HCT116 (cell line): Measurements from ENCODE around the gene MUC4. TPM values are rescaled to one million over a fixed set of nuclear protein-coding genes. Genes with fewer than 3 reads are reported as not detected.

Experiments
- ATAC-seq: fragments of 200-7000 bp; cut with Tn5 transposase; 2 replicates; pipeline ENCODE4 v1.9.1; 2020; ENCODE audit warnings: mild to moderate bottlenecking, moderate library complexity
- BruUV-seq: library from RNA; stranded (reverse); fragments of 400-500 nt; replicated peaks from 2 replicates; lab custom pipeline; 2021; lab: Mats Ljungman, UMichigan
- CTCF ChIA-PET: fragments of 300-600 bp; sonication (Branson Sonifier 250); formaldehyde crosslinking; loops from one replicate; lab custom pipeline; 2021; ENCODE audit warnings: antibody characterized with exemption; lab: Charles Lee
- POLR2A ChIA-PET: fragments of 300-600, 350-600 bp; sonication (Branson Sonifier 250); formaldehyde crosslinking; loops from one replicate; lab custom pipeline; 2021; ENCODE audit warnings: antibody characterized with exemption; lab: Charles Lee
- RAD21 ChIA-PET, 2 experiments: fragments of 300-600 bp; sonication (Branson Sonifier 250); formaldehyde crosslinking; loops; one replicate each; lab custom pipeline; 2023; ENCODE audit warnings: low total read pairs in 2 of 2; ENCODE audit not compliant: uncharacterized antibody in 2 of 2, unreplicated experiment in 2 of 2, low non-redundant PET in 1 of 2; lab: Charles Lee
- DNase-seq: peaks from one replicate; pipeline ENCODE4 v3.0.0-alpha.2; 2010; ENCODE audit warnings: low read depth, low spot score
- H2AFZ ChIP-seq: fragments of 200-600 bp; shearing (Covaris generic), sonication (generic); 2 replicates; pipeline ENCODE4 v1.6.1; 2017; ENCODE audit warnings: low read depth, mixed run types, mixed read lengths, antibody characterized with exemption, low read length; ENCODE audit not compliant: poor library complexity, severe bottlenecking
- H3K27ac ChIP-seq: 2 replicates; pipeline ENCODE4 v1.5.1; 2012; ENCODE audit warnings: low read depth, low read length
- H3K27me3 ChIP-seq: fragments of 200-600 bp; sonication (generic); 2 replicates; pipeline ENCODE4 v1.6.1; 2016; ENCODE audit warnings: mixed run types, low read length, mixed read lengths; ENCODE audit not compliant: insufficient read depth
- H3K36me3 ChIP-seq, 2 experiments: fragments of 200-500 bp in 1 of 2; fragments of 200-600 bp in 1 of 2; sonication (Bioruptor generic) in 1 of 2; sonication (generic) in 1 of 2; 2 replicates each; pipeline versions ENCODE4 v1.5.1 to v1.6.1; 2014 to 2016; ENCODE audit warnings: low read length in 2 of 2, inconsistent platforms in 1 of 2, mixed read lengths in 1 of 2, mixed run types in 1 of 2; ENCODE audit not compliant: insufficient read depth in 2 of 2, control insufficient read depth in 1 of 2
- H3K4me1 ChIP-seq, 2 experiments: fragments of 200-600 bp in 1 of 2; sonication (generic) in 1 of 2; 2 replicates each; pipeline versions ENCODE4 v1.5.1 to v1.6.1; 2012 to 2017; ENCODE audit warnings: low read length in 2 of 2, inconsistent platforms in 1 of 2, mild to moderate bottlenecking in 1 of 2, mixed read lengths in 1 of 2, mixed run types in 1 of 2, moderate library complexity in 1 of 2; ENCODE audit not compliant: insufficient read depth in 2 of 2, control insufficient read depth in 1 of 2
- H3K4me2 ChIP-seq: fragments of 200-600 bp; sonication (generic); 2 replicates; pipeline ENCODE4 v1.6.1; 2017; ENCODE audit warnings: mixed run types, low read length, mixed read lengths
- H3K4me3 ChIP-seq, 2 experiments: fragments of 200-600 bp in 1 of 2; sonication (generic) in 1 of 2; replicated peaks in 1 of 2; 2 replicates each; pipeline ENCODE4 v1.5.1; 2011 to 2016; ENCODE audit warnings: low read length in 2 of 2, control low read depth in 1 of 2, low read depth in 1 of 2, mild to moderate bottlenecking in 1 of 2, mixed read lengths in 1 of 2, mixed run types in 1 of 2
- H3K79me2 ChIP-seq: fragments of 200-600 bp; sonication (generic); 2 replicates; pipeline ENCODE4 v1.6.1; 2017; ENCODE audit warnings: mild to moderate bottlenecking, mixed run types, low read length, moderate library complexity, mixed read lengths; ENCODE audit not compliant: insufficient read depth
- H3K9ac ChIP-seq: fragments of 200-600 bp; sonication (generic); 2 replicates; pipeline ENCODE4 v1.6.1; 2016; ENCODE audit warnings: low read length, mixed read lengths
- H3K9me2 ChIP-seq: fragments of 200-600 bp; sonication (generic), shearing (Covaris generic); 2 replicates; pipeline ENCODE4 v1.6.1; 2017; ENCODE audit warnings: mixed run types, mild to moderate bottlenecking, moderate library complexity; ENCODE audit not compliant: insufficient read depth
- H3K9me3 ChIP-seq, 2 experiments: fragments of 200-500 bp in 1 of 2; fragments of 200-600 bp in 1 of 2; sonication (Bioruptor generic) in 1 of 2; sonication (generic) in 1 of 2; 2 replicates each; pipeline ENCODE4 v1.6.1; 2014 to 2017; ENCODE audit warnings: low read length in 2 of 2, mixed read lengths in 2 of 2, inconsistent platforms in 1 of 2, low read depth in 1 of 2, mild to moderate bottlenecking in 1 of 2, mixed run types in 1 of 2, moderate library complexity in 1 of 2; ENCODE audit not compliant: control insufficient read depth in 1 of 2, insufficient read depth in 1 of 2
- H4K20me1 ChIP-seq: fragments of 200-600 bp; sonication (generic), shearing (Covaris generic); 2 replicates; pipeline ENCODE4 v1.6.1; 2017; ENCODE audit warnings: mixed run types, mild to moderate bottlenecking, moderate library complexity; ENCODE audit not compliant: insufficient read depth
- CBX3 ChIP-seq: IDR thresholded peaks from 2 replicates; pipeline ENCODE4 v1.6.1; 2012; ENCODE audit warnings: low read depth
- CTCF ChIP-seq, 3 experiments: fragments of 200-600 bp in 1 of 3; sonication (generic) in 1 of 3; IDR thresholded peaks in 2 of 3; conservative IDR thresholded peaks in 1 of 3; 2 replicates each; pipeline ENCODE4 v1.5.1; 2012 to 2017; ENCODE audit warnings: low read depth in 2 of 3, low read length in 2 of 3, antibody characterized with exemption in 1 of 3, borderline replicate concordance in 1 of 3, control low read depth in 1 of 3, mild to moderate bottlenecking in 1 of 3, mixed read lengths in 1 of 3, mixed run types in 1 of 3, moderate library complexity in 1 of 3; ENCODE audit not compliant: insufficient read depth in 1 of 3
- EGR1 ChIP-seq: IDR thresholded peaks from 2 replicates; pipeline ENCODE4 v1.6.1; 2012; ENCODE audit warnings: low read depth
- ELF1 ChIP-seq: IDR thresholded peaks from 2 replicates; pipeline ENCODE4 v1.6.1; 2012; ENCODE audit warnings: low read depth, borderline replicate concordance
- FOSL1 ChIP-seq: IDR thresholded peaks from 2 replicates; pipeline ENCODE4 v1.6.1; 2012; ENCODE audit warnings: low read depth
- MAX ChIP-seq: IDR thresholded peaks from 2 replicates; pipeline ENCODE4 v1.6.1; 2012
- POLR2A ChIP-seq: IDR thresholded peaks from 2 replicates; pipeline ENCODE4 v1.7.0; 2011; ENCODE audit warnings: borderline replicate concordance; ENCODE audit not compliant: insufficient read depth, insufficient read length; ENCODE audit errors: extremely low read depth
- RAD21 ChIP-seq: IDR thresholded peaks from 2 replicates; pipeline ENCODE4 v1.6.1; 2012; ENCODE audit warnings: low read depth, mild to moderate bottlenecking
- SP1 ChIP-seq: IDR thresholded peaks from 2 replicates; pipeline ENCODE4 v1.6.1; 2012; ENCODE audit warnings: low read depth
- SRF ChIP-seq: IDR thresholded peaks from 2 replicates; pipeline ENCODE4 v1.6.1; 2012; ENCODE audit warnings: low read depth
- YY1 ChIP-seq: IDR thresholded peaks from 2 replicates; pipeline ENCODE4 v1.6.1; 2011; ENCODE audit warnings: low read length, low read depth, moderate library complexity, mild to moderate bottlenecking; ENCODE audit not compliant: insufficient replicate concordance; ENCODE audit errors: extremely low read depth
- ZNF274 ChIP-seq: fragments of 200-500 bp; sonication (Bioruptor generic); IDR thresholded peaks from 2 replicates; pipeline ENCODE4 v1.6.1; 2014; ENCODE audit warnings: mild to moderate bottlenecking, low read depth, low read length, inconsistent platforms
- intact Hi-C: fragments of 100-400 bp; cut with micrococcal nuclease; formaldehyde crosslinking; loops from 2 replicates; pipeline ENCODE4 v1.10.0; 2022
- total RNA-seq: library from RNA; stranded (reverse); gene quantifications from one replicate; pipeline ENCODE4 v1.2.1, GENCODE V29; 2021; ENCODE audit not compliant: unreplicated experiment
- TF ChIP-seq, protein P1 (sequence below): IDR thresholded peaks from 2 replicates; pipeline ENCODE4 v1.6.1; 2012; ENCODE audit warnings: low read depth

MUC4 gene
- total RNA-seq, 1 experiment from 2014 or later, result 0.64 TPM

DNA sequence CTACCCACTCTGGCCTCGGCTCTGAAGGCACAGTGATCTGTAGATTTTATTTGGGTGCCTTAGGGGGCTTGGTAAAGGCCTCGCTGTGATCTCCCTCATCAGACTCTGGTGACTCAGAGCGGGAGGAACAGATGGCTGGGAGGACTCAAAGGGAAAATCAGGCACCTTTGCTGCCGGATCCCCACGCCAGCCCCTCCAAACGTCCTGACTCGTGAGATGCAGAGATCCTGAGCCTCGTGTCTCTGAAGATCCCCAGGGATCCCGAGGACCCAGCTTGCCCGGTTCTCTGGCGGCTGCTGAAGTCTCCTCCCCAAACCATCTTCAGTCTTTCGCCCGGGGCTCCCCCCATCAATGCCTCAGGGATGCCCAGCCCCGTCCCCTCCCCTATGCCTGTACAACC lies 58.1 kb downstream of the MUC4 start:
- Histone ChIP-seq H3K79me2 (no peaks in the 10 kb centered on the region), H3K9me3 (no peaks in the 10 kb centered on the region), H3K27me3 (no peaks in the 10 kb centered on the region), H3K9ac (no peak overlapping the region), H3K4me3 (no peak overlapping the region), H3K9me2 (no peaks in the 10 kb centered on the region), H3K4me1 (peaks cover 3 to 13% of the 10 kb centered on the region in 2 experiments; a peak in 2 of 4 replicates), H3K36me3 (no peaks in the 10 kb centered on the region), H4K20me1 (no peaks in the 10 kb centered on the region), H3K4me2 (no peak overlapping the region), H3K27ac (no peak overlapping the region), H2AFZ (no peak overlapping the region)
- TF ChIP-seq MAX (no peak), POLR2A (no peak), CBX3 (no peak), RAD21 (no peak), ZNF274 (no peak), FOSL1 (no peak), ELF1 (no peak), CTCF (IDR thresholded peaks at IDR 0.05 in 2 of 3, conservative IDR thresholded peaks at IDR 0.05 in 1 of 3; ENCODE audit: borderline replicate concordance in 1 of 3, insufficient read depth in 1 of 3, low read depth in 2 of 3, low read length in 2 of 3) (no peak), EGR1 (no peak), SP1 (no peak), YY1 (no peak), SRF (no peak)
- TF ChIP-seq, protein P1, sequence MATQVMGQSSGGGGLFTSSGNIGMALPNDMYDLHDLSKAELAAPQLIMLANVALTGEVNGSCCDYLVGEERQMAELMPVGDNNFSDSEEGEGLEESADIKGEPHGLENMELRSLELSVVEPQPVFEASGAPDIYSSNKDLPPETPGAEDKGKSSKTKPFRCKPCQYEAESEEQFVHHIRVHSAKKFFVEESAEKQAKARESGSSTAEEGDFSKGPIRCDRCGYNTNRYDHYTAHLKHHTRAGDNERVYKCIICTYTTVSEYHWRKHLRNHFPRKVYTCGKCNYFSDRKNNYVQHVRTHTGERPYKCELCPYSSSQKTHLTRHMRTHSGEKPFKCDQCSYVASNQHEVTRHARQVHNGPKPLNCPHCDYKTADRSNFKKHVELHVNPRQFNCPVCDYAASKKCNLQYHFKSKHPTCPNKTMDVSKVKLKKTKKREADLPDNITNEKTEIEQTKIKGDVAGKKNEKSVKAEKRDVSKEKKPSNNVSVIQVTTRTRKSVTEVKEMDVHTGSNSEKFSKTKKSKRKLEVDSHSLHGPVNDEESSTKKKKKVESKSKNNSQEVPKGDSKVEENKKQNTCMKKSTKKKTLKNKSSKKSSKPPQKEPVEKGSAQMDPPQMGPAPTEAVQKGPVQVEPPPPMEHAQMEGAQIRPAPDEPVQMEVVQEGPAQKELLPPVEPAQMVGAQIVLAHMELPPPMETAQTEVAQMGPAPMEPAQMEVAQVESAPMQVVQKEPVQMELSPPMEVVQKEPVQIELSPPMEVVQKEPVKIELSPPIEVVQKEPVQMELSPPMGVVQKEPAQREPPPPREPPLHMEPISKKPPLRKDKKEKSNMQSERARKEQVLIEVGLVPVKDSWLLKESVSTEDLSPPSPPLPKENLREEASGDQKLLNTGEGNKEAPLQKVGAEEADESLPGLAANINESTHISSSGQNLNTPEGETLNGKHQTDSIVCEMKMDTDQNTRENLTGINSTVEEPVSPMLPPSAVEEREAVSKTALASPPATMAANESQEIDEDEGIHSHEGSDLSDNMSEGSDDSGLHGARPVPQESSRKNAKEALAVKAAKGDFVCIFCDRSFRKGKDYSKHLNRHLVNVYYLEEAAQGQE, result no peak
- DNase-seq (no peak), ATAC-seq (no peak)
- RAD21 ChIA-PET, result no interaction called here
- POLR2A ChIA-PET, result no interaction called here
- CTCF ChIA-PET, result no interaction called here
- intact Hi-C loops, result no loop called here
- BruUV-seq, result no TSS peak
